CD14-positive monocyte (primary cell): ENCODE data around the gene TRPC5OS. TPM values are rescaled to one million over a fixed set of nuclear protein-coding genes. Genes with fewer than 3 reads are reported as not detected.

ENCODE experiments used
- DNase-seq, 3 donors: peaks; one replicate each; pipeline ENCODE4 v3.0.0-alpha.2; 2011 to 2022
- H2AFZ ChIP-seq: 2 replicates; pipeline ENCODE4 v1.6.0; 2012; ENCODE audit warnings: mild to moderate bottlenecking, low read depth, low read length, inconsistent platforms; ENCODE audit not compliant: insufficient read depth, poor library complexity, severe bottlenecking
- H3K27ac ChIP-seq, 2 donors: 1 replicate in 1 of 2; 2 replicates in 1 of 2; pipeline ENCODE4 v1.5.1; 2012 to 2013; ENCODE audit warnings: low read length in 2 of 2, control low read depth in 1 of 2, inconsistent platforms in 1 of 2, low read depth in 1 of 2, mild to moderate bottlenecking in 1 of 2
- H3K27me3 ChIP-seq, 2 donors: one replicate each; pipeline versions ENCODE4 v1.6.0 to v1.6.1; 2011 to 2013; ENCODE audit warnings: low read length in 2 of 2; ENCODE audit not compliant: control insufficient read depth in 2 of 2, insufficient read depth in 2 of 2
- H3K36me3 ChIP-seq, 2 donors: replicated peaks in 1 of 2; 1 replicate in 1 of 2; 2 replicates in 1 of 2; pipeline versions ENCODE4 v1.5.1 to v1.6.1; 2012 to 2013; ENCODE audit warnings: low read length in 2 of 2, control low read depth in 1 of 2, inconsistent platforms in 1 of 2, mild to moderate bottlenecking in 1 of 2; ENCODE audit not compliant: insufficient read depth in 2 of 2, control insufficient read depth in 1 of 2
- H3K4me1 ChIP-seq, 2 donors: 1 replicate in 1 of 2; 2 replicates in 1 of 2; pipeline versions ENCODE4 v1.5.1 to v1.6.1; 2012 to 2013; ENCODE audit warnings: low read length in 2 of 2, control low read depth in 1 of 2, inconsistent platforms in 1 of 2, mild to moderate bottlenecking in 1 of 2, moderate library complexity in 1 of 2; ENCODE audit not compliant: insufficient read depth in 2 of 2, control insufficient read depth in 1 of 2
- H3K4me2 ChIP-seq: replicated peaks from 2 replicates; pipeline ENCODE3; 2012; ENCODE audit warnings: low read length, moderate library complexity, mild to moderate bottlenecking; ENCODE audit not compliant: poor library complexity, severe bottlenecking; ENCODE audit errors: extremely low read depth
- H3K4me3 ChIP-seq, 3 experiments: fragments of 200-600 bp in 1 of 3; sonication (generic) in 1 of 3; replicated peaks in 1 of 3; 1 replicate in 2 of 3; 2 replicates in 1 of 3; pipeline ENCODE4 v1.5.1; 2011 to 2013; ENCODE audit warnings: low read length in 3 of 3, mild to moderate bottlenecking in 3 of 3, control low read depth in 2 of 3, low read depth in 2 of 3, inconsistent platforms in 1 of 3, moderate library complexity in 1 of 3
- H3K79me2 ChIP-seq: 2 replicates; pipeline ENCODE4 v1.6.0; 2012; ENCODE audit warnings: mild to moderate bottlenecking, control low read depth, inconsistent platforms, low read length, moderate library complexity; ENCODE audit not compliant: insufficient read depth
- H3K9ac ChIP-seq: 2 replicates; pipeline ENCODE4 v1.6.0; 2017; ENCODE audit warnings: low read length, mild to moderate bottlenecking; ENCODE audit not compliant: insufficient read depth, poor library complexity, severe bottlenecking
- H3K9me3 ChIP-seq, 2 donors: replicated peaks in 1 of 2; 1 replicate in 1 of 2; 2 replicates in 1 of 2; pipeline versions ENCODE4 v1.5.1 to v1.6.1; 2012 to 2013; ENCODE audit warnings: low read length in 2 of 2, control low read depth in 1 of 2; ENCODE audit not compliant: control insufficient read depth in 1 of 2, insufficient read depth in 1 of 2
- H4K20me1 ChIP-seq: 2 replicates; pipeline ENCODE4 v1.6.0; 2012; ENCODE audit warnings: mild to moderate bottlenecking, low read length, control low read depth, moderate library complexity; ENCODE audit not compliant: insufficient read depth
- H3K27ac Mint-ChIP-seq, 7 donors: one replicate each; pipeline ENCODE4 v1.8.0; 2020; ENCODE audit warnings: mild to moderate bottlenecking in 7 of 7, mixed read lengths in 7 of 7, moderate library complexity in 6 of 7, inconsistent platforms in 2 of 7
- H3K27me3 Mint-ChIP-seq, 3 donors: one replicate each; pipeline ENCODE4 v1.8.0; 2021 to 2022; ENCODE audit warnings: low read depth in 3 of 3, mild to moderate bottlenecking in 3 of 3, mixed read lengths in 3 of 3, moderate library complexity in 3 of 3, inconsistent platforms in 1 of 3
- H3K36me3 Mint-ChIP-seq, 2 donors: one replicate each; pipeline ENCODE4 v1.8.0; 2020; ENCODE audit warnings: mixed read lengths in 2 of 2, inconsistent platforms in 1 of 2, mild to moderate bottlenecking in 1 of 2
- H3K4me1 Mint-ChIP-seq: one replicate; pipeline ENCODE4 v1.8.0; 2020; ENCODE audit warnings: mild to moderate bottlenecking, mixed read lengths
- H3K4me3 Mint-ChIP-seq, 2 donors: one replicate each; pipeline ENCODE4 v1.8.0; 2020; ENCODE audit warnings: mild to moderate bottlenecking in 2 of 2, mixed read lengths in 2 of 2, moderate library complexity in 1 of 2
- H3K9me3 Mint-ChIP-seq, 7 donors: one replicate each; pipeline ENCODE4 v1.8.0; 2020 to 2022; ENCODE audit warnings: mixed read lengths in 7 of 7, mild to moderate bottlenecking in 6 of 7, moderate library complexity in 6 of 7, inconsistent platforms in 2 of 7
- WGBS: methylation state at CpG from one replicate; pipeline ENCODE4 v1.1.5; 2013; ENCODE audit warnings: missing lambda C conversion rate; ENCODE audit not compliant: insufficient coverage; 5-methylcytosine and 5-hydroxymethylcytosine counted together
- intact Hi-C, 2 donors: fragments of 100-400 bp; cut with micrococcal nuclease; formaldehyde crosslinking; loops; one replicate each; pipeline versions ENCODE4 v1.15.0 to v1.15.1; 2023
- polyA plus RNA-seq, 3 donors: library from polyadenylated mRNA; depleted of rRNA in 1 of 3; unstranded in 2 of 3; stranded (reverse) in 1 of 3; fragments of 300-500 nt in 2 of 3; fragments of >200 nt in 1 of 3; fragmentation: Illumina TruSeq in 2 of 3; gene quantifications; 1 replicate in 2 of 3; 2 replicates in 1 of 3; pipeline ENCODE4 v1.2.3, GENCODE V29; 2012 to 2021
- TF ChIP-seq, protein P1 (sequence below): fragments of 200-600 bp; IDR thresholded peaks from one replicate; pipeline ENCODE4 v1.8.0; 2022; ENCODE audit warnings: antibody characterized with exemption, mild to moderate bottlenecking

Gene TRPC5OS
- polyA plus RNA-seq, 3 donors: 0.08 TPM; not detected in 2

DNA sequence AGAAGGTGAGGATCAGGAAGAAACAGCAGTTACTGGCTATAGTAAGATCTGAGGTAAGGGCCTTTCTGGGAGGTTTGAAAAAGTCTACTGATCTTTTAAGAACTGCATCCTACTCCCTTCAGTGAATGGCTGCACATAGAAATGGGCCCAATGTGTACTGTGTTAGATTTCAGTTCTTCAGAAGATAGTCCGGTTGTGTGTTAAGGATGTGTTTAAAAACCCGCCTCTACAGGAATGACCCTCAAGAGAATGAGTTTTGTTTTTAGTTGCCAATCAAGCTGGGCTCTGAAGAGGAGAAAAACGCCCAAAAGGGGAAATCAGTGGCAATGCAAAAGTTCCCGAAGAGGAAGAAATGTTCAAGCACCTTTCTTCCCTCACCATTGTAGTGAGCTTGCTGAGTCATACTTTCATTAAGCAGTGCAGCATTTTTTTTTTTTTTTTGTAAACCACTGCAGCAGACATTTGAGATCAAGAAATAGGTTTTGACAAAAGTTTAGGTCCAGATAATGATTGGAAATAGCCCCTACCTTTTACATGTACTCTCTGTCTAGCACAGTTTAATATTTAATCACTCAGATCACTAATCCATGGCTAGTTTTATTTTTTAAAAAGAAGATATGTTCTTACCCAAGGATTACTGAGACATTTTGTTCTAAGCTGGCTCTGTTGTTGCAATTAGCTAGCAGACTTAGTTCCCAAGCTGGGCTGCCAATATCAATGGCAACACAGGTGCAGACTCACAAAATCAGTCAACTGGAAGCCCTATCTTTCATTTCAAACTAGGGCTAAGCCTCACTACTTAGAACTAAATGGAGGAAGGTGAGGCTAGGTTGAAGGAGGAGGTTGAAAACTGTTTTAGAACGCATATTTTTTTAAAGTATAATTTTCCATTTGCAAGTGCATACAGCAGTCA lies 7.0 kb upstream of the TRPC5OS start:
- Histone ChIP-seq H3K36me3 (no peaks in the 10 kb centered on the region), H3K79me2 (no peaks in the 10 kb centered on the region), H3K4me1 (peaks cover 0 to 2% of the 10 kb centered on the region in 2 donors), H3K4me3 (no peak overlapping the region), H3K4me2 (no peak overlapping the region), H3K27ac (no peak overlapping the region), H3K27me3 (peaks cover 0 to 2% of the 10 kb centered on the region in 2 donors), H2AFZ (no peak overlapping the region), H3K9ac (no peak overlapping the region), H3K9me3 (no peaks in the 10 kb centered on the region), H4K20me1 (no peaks in the 10 kb centered on the region)
- Mint-ChIP-seq H3K36me3 (no peaks in the 10 kb centered on the region), H3K9me3 (no peaks in the 10 kb centered on the region), H3K27me3 (peaks cover 2 to 8% (median 2%) of the 10 kb centered on the region in 3 donors), H3K4me1 (peaks cover 4% of the 10 kb centered on the region), H3K27ac (peak overlapping the region in 1 of 7 donors; percentile 37), H3K4me3 (peak overlapping the region in 1 of 2 donors; percentile 55)
- WGBS: no CpG with 5 or more reads among the region's 5 CpGs
- TF ChIP-seq, protein P1, sequence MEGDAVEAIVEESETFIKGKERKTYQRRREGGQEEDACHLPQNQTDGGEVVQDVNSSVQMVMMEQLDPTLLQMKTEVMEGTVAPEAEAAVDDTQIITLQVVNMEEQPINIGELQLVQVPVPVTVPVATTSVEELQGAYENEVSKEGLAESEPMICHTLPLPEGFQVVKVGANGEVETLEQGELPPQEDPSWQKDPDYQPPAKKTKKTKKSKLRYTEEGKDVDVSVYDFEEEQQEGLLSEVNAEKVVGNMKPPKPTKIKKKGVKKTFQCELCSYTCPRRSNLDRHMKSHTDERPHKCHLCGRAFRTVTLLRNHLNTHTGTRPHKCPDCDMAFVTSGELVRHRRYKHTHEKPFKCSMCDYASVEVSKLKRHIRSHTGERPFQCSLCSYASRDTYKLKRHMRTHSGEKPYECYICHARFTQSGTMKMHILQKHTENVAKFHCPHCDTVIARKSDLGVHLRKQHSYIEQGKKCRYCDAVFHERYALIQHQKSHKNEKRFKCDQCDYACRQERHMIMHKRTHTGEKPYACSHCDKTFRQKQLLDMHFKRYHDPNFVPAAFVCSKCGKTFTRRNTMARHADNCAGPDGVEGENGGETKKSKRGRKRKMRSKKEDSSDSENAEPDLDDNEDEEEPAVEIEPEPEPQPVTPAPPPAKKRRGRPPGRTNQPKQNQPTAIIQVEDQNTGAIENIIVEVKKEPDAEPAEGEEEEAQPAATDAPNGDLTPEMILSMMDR: no peak
- DNase-seq: peak in 1 of 3 donors; percentile 19
- intact Hi-C loops: no loop called here

DNA sequence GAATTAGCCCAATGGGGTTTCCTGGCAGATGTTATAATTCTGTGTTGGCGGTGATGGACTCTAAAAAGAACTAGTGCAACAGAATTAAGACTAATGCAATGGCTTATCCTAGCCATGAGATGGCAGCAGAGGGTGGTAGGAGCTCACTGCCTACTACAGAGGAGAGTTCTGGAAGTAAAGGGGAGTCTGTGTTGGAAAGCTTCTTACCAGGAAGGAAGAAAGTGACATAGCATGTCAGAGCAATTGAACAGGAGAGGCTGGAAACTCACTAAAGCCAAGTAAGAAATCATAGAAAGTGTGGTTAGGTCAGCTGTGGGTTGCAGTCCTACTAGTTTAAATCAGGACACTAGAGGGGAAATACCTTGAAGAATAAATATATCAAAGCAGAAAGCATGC lies 6.3 kb upstream of the TRPC5OS start:
- H3K4me2 ChIP-seq: no peak overlapping the region
- intact Hi-C loops: no loop called here
- Mint-ChIP-seq H3K27ac (peak overlapping the region in 2 of 7 donors; percentile 37 to 64), H3K4me1 (peaks cover 4% of the 10 kb centered on the region), H3K36me3 (no peaks in the 10 kb centered on the region), H3K4me3 (no peak overlapping the region), H3K27me3 (peaks cover 2 to 8% (median 2%) of the 10 kb centered on the region in 3 donors), H3K9me3 (no peaks in the 10 kb centered on the region)
- no peak overlapping the region for H3K4me3 ChIP-seq
- WGBS: 17% methylated on average over 1 of the region's 1 CpG
- DNase-seq: peak in 1 of 3 donors; percentile 2
- H3K79me2 ChIP-seq: no peaks in the 10 kb centered on the region
- H2AFZ ChIP-seq: no peak overlapping the region
- peaks cover 0 to 2% of the 10 kb centered on the region in 2 donors for H3K4me1 ChIP-seq
- no peaks in the 10 kb centered on the region for H4K20me1 ChIP-seq
- H3K9ac ChIP-seq: no peak overlapping the region
- peaks cover 0 to 4% of the 10 kb centered on the region in 2 donors for H3K27me3 ChIP-seq
- TF ChIP-seq, protein P1: peak; percentile 31
- H3K27ac ChIP-seq: no peak overlapping the region
- H3K36me3 ChIP-seq: no peaks in the 10 kb centered on the region
- H3K9me3 ChIP-seq: no peaks in the 10 kb centered on the region
